ENCODE data around the gene DLX4.

Gene DLX4

DNA sequence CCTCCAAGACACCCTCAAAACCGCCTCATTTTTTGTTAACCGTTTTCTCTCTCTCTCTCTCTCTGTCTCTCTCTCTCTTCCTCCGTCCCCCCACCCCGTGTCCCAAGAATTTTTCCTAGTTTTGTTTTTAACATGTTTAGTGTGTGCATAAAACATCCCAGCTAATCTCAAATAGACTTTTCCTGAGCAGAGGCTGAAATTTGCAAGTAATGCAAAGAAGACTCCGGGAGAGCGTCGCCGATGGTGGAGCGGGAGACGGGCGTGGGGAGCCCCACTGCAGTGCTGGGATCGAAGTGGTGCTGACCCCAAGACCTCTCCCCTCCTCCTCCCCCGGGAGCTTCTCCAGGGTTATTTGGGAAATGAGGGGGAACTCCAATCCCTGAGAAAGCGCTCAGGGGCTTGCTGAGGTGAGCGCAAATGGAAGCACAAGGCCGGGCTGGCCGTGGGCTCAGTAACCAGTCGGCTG is 4.7 kb upstream of the DLX4 start:
- no peak for ATAC-seq
- no peak for TF ChIP-seq ZFP30 (CRISPR knock-in tag; IDR thresholded peaks at IDR 0.05)
- TF ChIP-seq SNAI2 (CRISPR knock-in tag; IDR thresholded peaks at IDR 0.05): no peak
- TF ChIP-seq OSR1 (CRISPR knock-in tag; IDR thresholded peaks at IDR 0.05): no peak
- TF ChIP-seq, protein P1, sequence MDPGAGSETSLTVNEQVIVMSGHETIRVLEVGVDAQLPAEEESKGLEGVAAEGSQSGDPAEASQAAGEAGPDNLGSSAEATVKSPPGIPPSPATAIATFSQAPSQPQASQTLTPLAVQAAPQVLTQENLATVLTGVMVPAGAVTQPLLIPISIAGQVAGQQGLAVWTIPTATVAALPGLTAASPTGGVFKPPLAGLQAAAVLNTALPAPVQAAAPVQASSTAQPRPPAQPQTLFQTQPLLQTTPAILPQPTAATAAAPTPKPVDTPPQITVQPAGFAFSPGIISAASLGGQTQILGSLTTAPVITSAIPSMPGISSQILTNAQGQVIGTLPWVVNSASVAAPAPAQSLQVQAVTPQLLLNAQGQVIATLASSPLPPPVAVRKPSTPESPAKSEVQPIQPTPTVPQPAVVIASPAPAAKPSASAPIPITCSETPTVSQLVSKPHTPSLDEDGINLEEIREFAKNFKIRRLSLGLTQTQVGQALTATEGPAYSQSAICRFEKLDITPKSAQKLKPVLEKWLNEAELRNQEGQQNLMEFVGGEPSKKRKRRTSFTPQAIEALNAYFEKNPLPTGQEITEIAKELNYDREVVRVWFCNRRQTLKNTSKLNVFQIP (CRISPR knock-in tag; IDR thresholded peaks at IDR 0.05; ENCODE audit: borderline replicate concordance, low read depth): no peak
- no peak for TF ChIP-seq CSDC2 (CRISPR knock-in tag; IDR thresholded peaks at IDR 0.05)
- no peak for TF ChIP-seq ZNF8 (CRISPR knock-in tag; IDR thresholded peaks at IDR 0.05)
- no peak for TF ChIP-seq ARNTL (CRISPR knock-in tag; IDR thresholded peaks at IDR 0.05; ENCODE audit: borderline replicate concordance, low read depth)
- TF ChIP-seq, protein P2, sequence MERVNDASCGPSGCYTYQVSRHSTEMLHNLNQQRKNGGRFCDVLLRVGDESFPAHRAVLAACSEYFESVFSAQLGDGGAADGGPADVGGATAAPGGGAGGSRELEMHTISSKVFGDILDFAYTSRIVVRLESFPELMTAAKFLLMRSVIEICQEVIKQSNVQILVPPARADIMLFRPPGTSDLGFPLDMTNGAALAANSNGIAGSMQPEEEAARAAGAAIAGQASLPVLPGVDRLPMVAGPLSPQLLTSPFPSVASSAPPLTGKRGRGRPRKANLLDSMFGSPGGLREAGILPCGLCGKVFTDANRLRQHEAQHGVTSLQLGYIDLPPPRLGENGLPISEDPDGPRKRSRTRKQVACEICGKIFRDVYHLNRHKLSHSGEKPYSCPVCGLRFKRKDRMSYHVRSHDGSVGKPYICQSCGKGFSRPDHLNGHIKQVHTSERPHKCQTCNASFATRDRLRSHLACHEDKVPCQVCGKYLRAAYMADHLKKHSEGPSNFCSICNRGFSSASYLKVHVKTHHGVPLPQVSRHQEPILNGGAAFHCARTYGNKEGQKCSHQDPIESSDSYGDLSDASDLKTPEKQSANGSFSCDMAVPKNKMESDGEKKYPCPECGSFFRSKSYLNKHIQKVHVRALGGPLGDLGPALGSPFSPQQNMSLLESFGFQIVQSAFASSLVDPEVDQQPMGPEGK (CRISPR knock-in tag; IDR thresholded peaks at IDR 0.05; ENCODE audit: borderline replicate concordance): no peak
- TF ChIP-seq ZFP3 (CRISPR knock-in tag; IDR thresholded peaks at IDR 0.05): no peak
- TF ChIP-seq ESRRG (CRISPR knock-in tag; IDR thresholded peaks at IDR 0.05): no peak
- TF ChIP-seq, protein P3, sequence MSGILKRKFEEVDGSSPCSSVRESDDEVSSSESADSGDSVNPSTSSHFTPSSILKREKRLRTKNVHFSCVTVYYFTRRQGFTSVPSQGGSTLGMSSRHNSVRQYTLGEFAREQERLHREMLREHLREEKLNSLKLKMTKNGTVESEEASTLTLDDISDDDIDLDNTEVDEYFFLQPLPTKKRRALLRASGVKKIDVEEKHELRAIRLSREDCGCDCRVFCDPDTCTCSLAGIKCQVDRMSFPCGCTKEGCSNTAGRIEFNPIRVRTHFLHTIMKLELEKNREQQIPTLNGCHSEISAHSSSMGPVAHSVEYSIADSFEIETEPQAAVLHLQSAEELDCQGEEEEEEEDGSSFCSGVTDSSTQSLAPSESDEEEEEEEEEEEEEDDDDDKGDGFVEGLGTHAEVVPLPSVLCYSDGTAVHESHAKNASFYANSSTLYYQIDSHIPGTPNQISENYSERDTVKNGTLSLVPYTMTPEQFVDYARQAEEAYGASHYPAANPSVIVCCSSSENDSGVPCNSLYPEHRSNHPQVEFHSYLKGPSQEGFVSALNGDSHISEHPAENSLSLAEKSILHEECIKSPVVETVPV (CRISPR knock-in tag; IDR thresholded peaks at IDR 0.05): no peak

DNA sequence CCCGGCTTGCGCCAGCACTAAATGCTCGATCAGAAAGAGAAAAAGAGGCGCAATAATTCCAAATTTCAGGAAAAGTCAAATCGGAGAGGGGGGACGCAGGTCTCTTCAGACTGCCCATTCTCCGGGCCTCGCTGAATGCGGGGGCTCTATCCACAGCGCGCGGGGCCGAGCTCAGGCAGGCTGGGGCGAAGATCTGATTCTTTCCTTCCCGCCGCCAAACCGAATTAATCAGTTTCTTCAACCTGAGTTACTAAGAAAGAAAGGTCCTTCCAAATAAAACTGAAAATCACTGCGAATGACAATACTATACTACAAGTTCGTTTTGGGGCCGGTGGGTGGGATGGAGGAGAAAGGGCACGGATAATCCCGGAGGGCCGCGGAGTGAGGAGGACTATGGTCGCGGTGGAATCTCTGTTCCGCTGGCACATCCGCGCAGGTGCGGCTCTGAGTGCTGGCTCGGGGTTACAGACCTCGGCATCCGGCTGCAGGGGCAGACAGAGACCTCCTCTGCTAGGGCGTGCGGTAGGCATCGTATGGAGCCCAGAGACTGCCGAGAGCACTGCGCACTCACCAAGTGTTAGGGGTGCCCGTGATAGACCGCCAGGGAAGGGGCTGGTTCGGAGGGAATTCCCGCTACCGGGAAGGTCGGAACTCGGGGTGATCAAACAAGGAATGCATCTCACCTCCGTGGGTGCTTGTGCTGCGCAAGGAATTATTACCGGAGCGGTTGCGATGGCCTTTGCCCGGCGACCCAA is 4.0 kb upstream of the DLX4 start:
- no peak for ATAC-seq
- TF ChIP-seq ZNF565 (CRISPR knock-in tag; conservative IDR thresholded peaks at IDR 0.05; ENCODE audit: low read depth): no peak

DNA sequence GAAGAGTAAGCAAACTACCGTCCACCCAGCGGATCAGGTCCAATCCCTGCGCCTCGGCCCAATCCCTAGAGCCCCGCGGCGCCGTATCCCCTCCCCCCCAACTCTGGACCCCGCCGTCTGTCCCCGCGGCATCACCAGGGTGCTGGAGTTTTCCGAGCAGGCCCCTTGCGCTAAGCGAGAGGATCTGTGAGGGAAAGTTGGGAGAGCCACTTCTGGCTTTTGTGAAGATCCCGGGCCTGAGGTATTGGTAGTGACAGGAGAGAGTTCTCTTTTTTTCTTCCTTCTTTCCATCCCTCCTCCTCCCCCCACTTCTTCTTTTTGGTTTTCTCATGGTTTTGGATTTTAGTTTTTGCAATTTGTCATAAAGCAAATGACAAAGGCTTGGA is 3.5 kb upstream of the DLX4 start:
- no peak for ATAC-seq
- TF ChIP-seq SNAI2 (CRISPR knock-in tag; IDR thresholded peaks at IDR 0.05): no peak
- TF ChIP-seq ZNF70 (CRISPR knock-in tag; IDR thresholded peaks at IDR 0.05): no peak
- TF ChIP-seq, protein P4, sequence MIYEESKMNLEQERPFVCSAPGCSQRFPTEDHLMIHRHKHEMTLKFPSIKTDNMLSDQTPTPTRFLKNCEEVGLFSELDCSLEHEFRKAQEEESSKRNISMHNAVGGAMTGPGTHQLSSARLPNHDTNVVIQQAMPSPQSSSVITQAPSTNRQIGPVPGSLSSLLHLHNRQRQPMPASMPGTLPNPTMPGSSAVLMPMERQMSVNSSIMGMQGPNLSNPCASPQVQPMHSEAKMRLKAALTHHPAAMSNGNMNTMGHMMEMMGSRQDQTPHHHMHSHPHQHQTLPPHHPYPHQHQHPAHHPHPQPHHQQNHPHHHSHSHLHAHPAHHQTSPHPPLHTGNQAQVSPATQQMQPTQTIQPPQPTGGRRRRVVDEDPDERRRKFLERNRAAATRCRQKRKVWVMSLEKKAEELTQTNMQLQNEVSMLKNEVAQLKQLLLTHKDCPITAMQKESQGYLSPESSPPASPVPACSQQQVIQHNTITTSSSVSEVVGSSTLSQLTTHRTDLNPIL (CRISPR knock-in tag; IDR thresholded peaks at IDR 0.05; ENCODE audit: low read depth): no peak
- no peak for TF ChIP-seq OSR1 (CRISPR knock-in tag; IDR thresholded peaks at IDR 0.05)
- no peak for TF ChIP-seq ZFP3 (CRISPR knock-in tag; IDR thresholded peaks at IDR 0.05)
- no peak for TF ChIP-seq TCF4 (CRISPR knock-in tag; IDR thresholded peaks at IDR 0.05; ENCODE audit: borderline replicate concordance)
- TF ChIP-seq, protein P3 (CRISPR knock-in tag; IDR thresholded peaks at IDR 0.05): no peak
- no peak for TF ChIP-seq ZNF8 (CRISPR knock-in tag; IDR thresholded peaks at IDR 0.05)
- TF ChIP-seq ZFP30 (CRISPR knock-in tag; IDR thresholded peaks at IDR 0.05): no peak
- TF ChIP-seq, protein P2 (CRISPR knock-in tag; IDR thresholded peaks at IDR 0.05; ENCODE audit: borderline replicate concordance): no peak

DNA sequence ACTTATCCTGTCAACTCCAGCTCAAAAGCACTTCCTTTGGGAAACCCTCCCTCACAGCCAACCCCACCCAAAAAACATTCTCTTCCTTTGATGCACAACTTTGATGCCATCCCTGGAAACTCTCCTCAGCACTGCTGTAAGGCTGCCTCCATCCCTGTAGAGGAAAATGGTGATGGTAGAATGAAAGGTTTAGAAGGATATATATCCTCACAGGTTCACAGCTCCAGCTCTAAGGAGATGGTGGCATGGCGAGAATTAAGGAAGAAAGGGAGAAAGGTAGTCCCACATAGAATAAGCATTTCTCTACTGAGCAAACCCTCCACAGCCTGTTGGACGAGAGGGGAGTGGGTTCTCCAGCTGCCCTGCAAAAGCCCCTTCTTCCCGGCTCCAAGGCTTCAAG is 2.2 kb upstream of the DLX4 start:
- no peak for TF ChIP-seq ZFP30 (CRISPR knock-in tag; IDR thresholded peaks at IDR 0.05)
- TF ChIP-seq TCF4 (CRISPR knock-in tag; IDR thresholded peaks at IDR 0.05; ENCODE audit: borderline replicate concordance): no peak
- no peak for ATAC-seq
